ES-I3 (cell line): ENCODE measurements around the gene CDH3.

Experiments used
- H3K36me3 ChIP-seq: 2 replicates; pipeline ENCODE4 v1.6.1; 2013; ENCODE audit warnings: mild to moderate bottlenecking, low read length, control low read depth, moderate library complexity; ENCODE audit not compliant: insufficient read depth
- H3K4me1 ChIP-seq: 2 replicates; pipeline ENCODE4 v1.6.1; 2013; ENCODE audit warnings: mild to moderate bottlenecking, control low read depth, low read length; ENCODE audit not compliant: insufficient read depth
- H3K9ac ChIP-seq: 2 replicates; pipeline ENCODE4 v1.6.1; 2013; ENCODE audit warnings: low read depth, mild to moderate bottlenecking, low read length, moderate library complexity
- H3K9me3 ChIP-seq: 2 replicates; pipeline ENCODE4 v1.6.1; 2013; ENCODE audit warnings: mild to moderate bottlenecking, low read length, moderate library complexity; ENCODE audit not compliant: control insufficient read depth, insufficient read depth

The CDH3 gene

GRCh38 chr16:68746951-68747350, 101.8 kb downstream of the CDH3 start:
- H3K4me1 ChIP-seq: peaks cover 19% of the 10 kb centered on the region
- no peaks in the 10 kb centered on the region for H3K9me3 ChIP-seq
- H3K36me3 ChIP-seq: no peaks in the 10 kb centered on the region
- H3K9ac ChIP-seq: no peak overlapping the region

GRCh38 chr16:68749432-68749831, 104.3 kb downstream of the CDH3 start:
- no peak overlapping the region for H3K9ac ChIP-seq
- H3K9me3 ChIP-seq: no peaks in the 10 kb centered on the region
- H3K36me3 ChIP-seq: no peaks in the 10 kb centered on the region
- H3K4me1 ChIP-seq: peaks cover 10% of the 10 kb centered on the region
